ENCODE results near the gene SGCD. TPM values are rescaled to one million over a fixed set of nuclear protein-coding genes. Genes with fewer than 3 reads are reported as not detected.

Gene SGCD
- total RNA-seq (10 to 100 TPM in 6 of 9 donors, 1 to 10 TPM in 3; 5.6 to 30.4 (median 11.2) TPM), polyA plus RNA-seq (1 to 10 TPM; 1.0 to 6.6 (median 2.7) TPM)
- long read RNA-seq, donor 1, result 0 reads
- long read RNA-seq, donor 2, partial matches to known transcripts, result 0 of 1 reads
- long read RNA-seq, donor 2, other reads (novel, unspliced or antisense), result 0 of 1 reads
- long read RNA-seq, donor 3, partial matches to known transcripts, result 0 of 1 reads
- long read RNA-seq, donor 3, other reads (novel, unspliced or antisense), result 0 of 1 reads
- long read RNA-seq, donor 4, partial matches to known transcripts, result 1 of 4 reads
- long read RNA-seq, donor 4, other reads (novel, unspliced or antisense), result 3 of 4 reads
- long read RNA-seq, donor 5, partial matches to known transcripts, result 0 of 8 reads
- long read RNA-seq, donor 5, other reads (novel, unspliced or antisense), result 5 of 8 reads
- long read RNA-seq, donor 6, partial matches to known transcripts, result 1 of 2 reads
- long read RNA-seq, donor 6, other reads (novel, unspliced or antisense), result 1 of 2 reads
- long read RNA-seq, donor 7, partial matches to known transcripts, result 0 of 1 reads
- long read RNA-seq, donor 7, other reads (novel, unspliced or antisense), result 0 of 1 reads
- long read RNA-seq, donor 8, transcript SGCD-201 (9 exons, 1,606 nt), result major isoform, 6 of 6 reads
- long read RNA-seq, donor 8, partial matches to known transcripts, result 0 of 6 reads
- long read RNA-seq, donor 8, other reads (novel, unspliced or antisense), result 0 of 6 reads
- long read RNA-seq, donor 9, partial matches to known transcripts, result 0 of 4 reads
- long read RNA-seq, donor 9, other reads (novel, unspliced or antisense), result 0 of 4 reads
- long read RNA-seq, donor 10, result 0 reads

DNA sequence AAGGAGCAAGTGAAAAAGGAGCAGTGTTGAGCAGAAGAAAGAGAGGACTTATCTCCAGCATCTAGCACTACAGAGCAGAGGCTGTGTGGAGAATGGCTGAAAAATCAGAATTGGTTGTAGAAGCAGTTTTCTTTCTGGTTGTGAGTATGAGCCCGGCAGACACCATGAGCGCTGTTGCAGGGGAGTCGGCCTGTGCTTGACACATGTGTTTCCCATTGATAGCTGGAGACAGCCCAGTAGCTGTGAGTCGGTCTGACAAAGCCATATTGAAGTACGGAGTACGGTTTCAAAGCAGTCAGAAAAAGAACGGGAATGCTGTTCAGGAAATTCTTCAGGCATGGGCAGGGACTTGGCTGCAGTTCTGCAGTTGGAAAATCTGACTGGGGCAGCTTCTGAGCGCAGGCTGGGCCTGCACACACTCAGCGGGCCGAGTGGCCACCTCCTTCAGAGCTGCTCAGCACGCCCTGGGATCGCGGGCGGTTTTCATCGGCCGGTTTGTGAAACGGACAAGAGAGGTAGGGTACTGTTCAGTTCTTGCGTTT, at the start of gene SGCD:
SGCD (plus strand) TSS at position 447 of the 542 bp plus-strand sequence.
- peak within 1 kb of the TSS in 2 of 4 donors; percentile 13 to 46 for H3K4me3 ChIP-seq
- TF ChIP-seq, protein P1, sequence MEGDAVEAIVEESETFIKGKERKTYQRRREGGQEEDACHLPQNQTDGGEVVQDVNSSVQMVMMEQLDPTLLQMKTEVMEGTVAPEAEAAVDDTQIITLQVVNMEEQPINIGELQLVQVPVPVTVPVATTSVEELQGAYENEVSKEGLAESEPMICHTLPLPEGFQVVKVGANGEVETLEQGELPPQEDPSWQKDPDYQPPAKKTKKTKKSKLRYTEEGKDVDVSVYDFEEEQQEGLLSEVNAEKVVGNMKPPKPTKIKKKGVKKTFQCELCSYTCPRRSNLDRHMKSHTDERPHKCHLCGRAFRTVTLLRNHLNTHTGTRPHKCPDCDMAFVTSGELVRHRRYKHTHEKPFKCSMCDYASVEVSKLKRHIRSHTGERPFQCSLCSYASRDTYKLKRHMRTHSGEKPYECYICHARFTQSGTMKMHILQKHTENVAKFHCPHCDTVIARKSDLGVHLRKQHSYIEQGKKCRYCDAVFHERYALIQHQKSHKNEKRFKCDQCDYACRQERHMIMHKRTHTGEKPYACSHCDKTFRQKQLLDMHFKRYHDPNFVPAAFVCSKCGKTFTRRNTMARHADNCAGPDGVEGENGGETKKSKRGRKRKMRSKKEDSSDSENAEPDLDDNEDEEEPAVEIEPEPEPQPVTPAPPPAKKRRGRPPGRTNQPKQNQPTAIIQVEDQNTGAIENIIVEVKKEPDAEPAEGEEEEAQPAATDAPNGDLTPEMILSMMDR (IDR thresholded peaks at IDR 0.05), result no peak
- TF ChIP-seq POLR2A (IDR thresholded peaks at IDR 0.05), result peak in 1 of 2 donors; percentile 68
- DNase-seq, result peak; percentile 57 to 78 (median 75)
- peaks cover 5% of the 10 kb centered on the region in 2 donors for H3K4me1 ChIP-seq (replicated peaks in 1 of 2)
- no peaks in the 10 kb centered on the region for H3K36me3 ChIP-seq (replicated peaks in 1 of 2)
- H3K27ac ChIP-seq, result peak within 1 kb of the TSS in 3 of 5 donors; percentile 21 to 70 (median 58)
- no peaks in the 10 kb centered on the region for H3K9me3 ChIP-seq (replicated peaks in 1 of 3)
- no peaks in the 10 kb centered on the region for H3K27me3 ChIP-seq
- intact Hi-C loops (cut with DNase I), result no loop called here
- 16 to 46% (median 28%) methylated on average over 16 to 18 of the region's 18 CpGs for WGBS, 4 donors

DNA sequence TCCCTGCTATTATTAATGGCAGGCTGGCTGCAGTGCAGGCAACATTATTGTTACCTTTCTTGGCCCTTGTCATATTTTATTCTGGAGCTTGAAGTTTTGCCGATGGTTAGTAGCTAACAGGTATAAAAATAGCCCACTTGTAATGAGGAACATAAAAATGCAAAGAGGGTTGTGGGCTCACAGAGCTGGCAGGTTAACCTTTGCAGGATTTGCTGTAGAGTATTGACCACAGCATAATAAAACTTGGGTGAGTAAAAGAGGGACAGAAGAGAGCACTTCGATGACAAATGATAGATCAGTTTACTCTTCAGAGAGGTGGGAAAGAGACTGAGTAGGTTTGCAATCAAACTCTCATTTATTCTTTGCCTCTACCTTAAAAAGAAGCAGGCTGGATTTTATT, 49.7 kb upstream of the SGCD start:
- H3K9me3 ChIP-seq (replicated peaks in 1 of 3), result no peaks in the 10 kb centered on the region
- 80 to 85% (median 82%) methylated on average over 2 of the region's 2 CpGs for WGBS, 4 donors
- intact Hi-C loops (cut with DNase I), result no loop called here
- H3K36me3 ChIP-seq (replicated peaks in 1 of 2), result no peaks in the 10 kb centered on the region
- no peak overlapping the region for H3K27ac ChIP-seq
- no peak for DNase-seq
- TF ChIP-seq POLR2A (IDR thresholded peaks at IDR 0.05), result no peak
- H3K4me1 ChIP-seq (replicated peaks in 1 of 2), result no peaks in the 10 kb centered on the region
- H3K4me3 ChIP-seq, result no peak overlapping the region
- no peaks in the 10 kb centered on the region for H3K27me3 ChIP-seq

DNA sequence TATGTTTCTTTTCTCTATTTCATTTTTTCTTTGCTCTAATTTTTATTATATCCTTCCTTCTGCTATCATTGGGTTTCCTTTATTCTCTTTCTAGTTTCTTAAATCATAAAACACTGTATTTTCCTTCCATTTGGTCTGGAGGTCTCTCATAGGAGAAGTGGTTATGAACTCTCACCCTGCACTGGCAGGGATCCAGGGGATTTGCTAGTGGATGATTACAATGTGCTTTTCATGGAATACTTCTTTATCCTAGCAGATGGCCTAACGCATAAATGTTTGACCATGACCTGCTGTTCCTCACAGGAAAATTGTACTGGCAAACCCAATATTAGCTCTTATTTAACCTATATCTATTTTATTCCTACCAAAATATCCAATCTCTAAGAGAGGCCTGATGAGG, 31.5 kb upstream of the SGCD start:
- no peak overlapping the region for H3K27ac ChIP-seq
- H3K4me1 ChIP-seq (replicated peaks in 1 of 2), result no peaks in the 10 kb centered on the region
- 76 to 92% (median 81%) methylated on average over 1 of the region's 1 CpG for WGBS, 4 donors
- H3K27me3 ChIP-seq, result no peaks in the 10 kb centered on the region
- H3K36me3 ChIP-seq (replicated peaks in 1 of 2), result no peaks in the 10 kb centered on the region
- TF ChIP-seq, protein P1 (IDR thresholded peaks at IDR 0.05), result no peak
- TF ChIP-seq POLR2A (IDR thresholded peaks at IDR 0.05), result no peak
- intact Hi-C loops (cut with DNase I), result no loop called here
- no peak for DNase-seq
- H3K4me3 ChIP-seq, result no peak overlapping the region
- no peaks in the 10 kb centered on the region for H3K9me3 ChIP-seq (replicated peaks in 1 of 3)

DNA sequence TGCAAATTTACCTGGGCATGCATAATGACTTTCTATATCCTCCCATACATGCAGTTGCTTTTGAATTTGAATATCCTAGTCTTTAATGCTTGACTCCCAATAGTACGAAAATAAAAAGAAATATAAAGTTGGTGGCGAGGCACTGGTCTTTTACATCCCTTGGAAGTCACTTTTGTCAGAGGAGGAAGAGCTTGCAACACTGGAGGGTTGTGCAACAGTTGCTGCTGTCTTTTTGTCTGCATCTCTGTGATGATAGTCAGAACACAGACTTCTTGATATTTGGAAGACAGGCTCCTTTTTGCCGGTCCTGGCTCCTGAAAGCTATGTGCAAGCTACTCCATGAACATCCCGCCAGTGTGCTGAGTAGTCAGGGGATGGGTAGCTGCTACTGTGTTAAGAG, 16.8 kb upstream of the SGCD start:
- Histone ChIP-seq H3K36me3 (replicated peaks in 1 of 2) (no peaks in the 10 kb centered on the region), H3K27me3 (no peaks in the 10 kb centered on the region), H3K9me3 (replicated peaks in 1 of 3) (no peaks in the 10 kb centered on the region), H3K27ac (no peak overlapping the region), H3K4me1 (replicated peaks in 1 of 2) (no peaks in the 10 kb centered on the region), H3K4me3 (no peak overlapping the region)
- TF ChIP-seq POLR2A (IDR thresholded peaks at IDR 0.05), result no peak
- TF ChIP-seq, protein P1 (IDR thresholded peaks at IDR 0.05), result no peak
- DNase-seq, result no peak
- intact Hi-C loops (cut with DNase I), result no loop called here
- WGBS, 4 donors, result 68 to 87% (median 83%) methylated on average over 4 of the region's 4 CpGs
